Lower lobe of right lung (tissue), 2 donors: ENCODE measurements around the gene RORC. TPM values are rescaled to one million over a fixed set of nuclear protein-coding genes. Genes with fewer than 3 reads are reported as not detected.
A peak's percentile ranks its signal among the peaks of the same experiment; 100 is the strongest.
"Not testable (repeated sequence)": the region's sequence is repeated elsewhere in the genome, so short reads cannot be mapped to it uniquely, and the experiment has no call there.

ENCODE experiments used
- ATAC-seq, 2 donors: fragments of 200-7000 bp; cut with Tn5 transposase; one replicate each; pipeline ENCODE4 v1.9.1; 2020 to 2022; ENCODE audit warnings: mild to moderate bottlenecking in 2 of 2, moderate library complexity in 2 of 2
- DNase-seq: peaks from one replicate; pipeline ENCODE4 v3.0.0-alpha.2; 2020
- H3K27ac ChIP-seq: fragments of 200-600 bp; one replicate; pipeline ENCODE4 v1.8.0; 2022
- H3K27me3 ChIP-seq: fragments of 200-600 bp; one replicate; pipeline ENCODE4 v1.8.0; 2022; ENCODE audit warnings: low read depth
- H3K36me3 ChIP-seq: fragments of 200-600 bp; one replicate; pipeline ENCODE4 v1.8.0; 2022; ENCODE audit warnings: mild to moderate bottlenecking
- H3K4me1 ChIP-seq: fragments of 200-600 bp; one replicate; pipeline ENCODE4 v1.8.0; 2022
- H3K4me3 ChIP-seq: fragments of 200-600 bp; one replicate; pipeline ENCODE4 v1.8.0; 2022; ENCODE audit warnings: mild to moderate bottlenecking
- H3K9me3 ChIP-seq: fragments of 200-600 bp; one replicate; pipeline ENCODE4 v1.8.0; 2022
- intact Hi-C: fragments of 100-400 bp; cut with DNase I; formaldehyde crosslinking; loops from one replicate; pipeline ENCODE4 v1.11.0; 2022
- total RNA-seq: library from RNA; stranded (reverse); fragmentation: NEBNext Ultra II Directional; extraction: Animal tissue kit (Norgen Biotek cat#: 25700); gene quantifications from one replicate; pipeline ENCODE4 v1.2.1, GENCODE V29; 2021
- TF ChIP-seq, protein P1 (sequence below): fragments of 200-600 bp; IDR thresholded peaks from one replicate; pipeline ENCODE4 v1.8.0; 2022; ENCODE audit warnings: antibody characterized with exemption, mild to moderate bottlenecking
- donor health status: DM: no; HTN: yes; CAD: no; lungs with severe emphysema.

RORC gene
- total RNA-seq, 1 donor from 2014 or later = 21.7 TPM

DNA sequence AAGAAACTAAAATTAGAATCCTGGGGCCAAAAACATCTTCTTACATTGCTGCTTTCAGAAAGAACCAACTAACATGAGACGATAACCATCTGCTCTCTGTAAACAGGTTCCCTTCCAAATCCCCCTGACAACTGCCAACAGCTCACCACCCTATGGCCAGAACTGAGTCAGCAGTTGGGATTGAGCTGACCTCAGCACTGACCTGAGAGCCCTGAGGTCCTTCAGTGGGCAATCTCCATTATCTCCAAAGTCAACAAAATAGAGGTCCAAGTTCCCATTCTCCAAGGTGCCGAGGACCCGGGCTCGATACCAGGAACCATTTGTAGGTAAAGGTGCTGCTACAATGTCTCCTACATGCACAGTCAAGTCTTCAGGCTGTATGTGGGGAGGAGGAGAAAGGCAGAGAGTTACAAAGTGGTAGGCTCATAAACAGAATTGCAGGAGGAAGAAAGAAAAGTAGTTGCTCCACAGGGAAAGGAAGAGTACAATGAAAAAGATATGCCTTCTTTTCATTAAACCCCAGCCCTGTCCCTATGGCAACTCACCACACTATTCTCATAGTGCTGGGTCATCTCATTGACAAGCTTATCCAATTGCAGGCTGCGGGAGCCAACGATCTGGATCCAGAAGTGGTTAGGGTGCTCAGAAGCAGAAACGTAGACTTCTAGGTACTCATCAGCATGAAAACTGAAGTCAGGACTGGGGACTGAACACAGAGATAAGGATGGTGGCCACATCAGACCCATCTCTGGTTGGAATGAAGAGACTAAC is 55.5 kb downstream of the RORC start:
- intact Hi-C loops = no loop called here
- DNase-seq (no peak), ATAC-seq (no peak)
- Histone ChIP-seq H3K27me3 (no peaks in the 10 kb centered on the region), H3K27ac (no peak overlapping the region), H3K4me3 (no peak overlapping the region), H3K4me1 (no peaks in the 10 kb centered on the region), H3K36me3 (peaks cover 65% of the 10 kb centered on the region), H3K9me3 (no peaks in the 10 kb centered on the region)
- TF ChIP-seq, protein P1, sequence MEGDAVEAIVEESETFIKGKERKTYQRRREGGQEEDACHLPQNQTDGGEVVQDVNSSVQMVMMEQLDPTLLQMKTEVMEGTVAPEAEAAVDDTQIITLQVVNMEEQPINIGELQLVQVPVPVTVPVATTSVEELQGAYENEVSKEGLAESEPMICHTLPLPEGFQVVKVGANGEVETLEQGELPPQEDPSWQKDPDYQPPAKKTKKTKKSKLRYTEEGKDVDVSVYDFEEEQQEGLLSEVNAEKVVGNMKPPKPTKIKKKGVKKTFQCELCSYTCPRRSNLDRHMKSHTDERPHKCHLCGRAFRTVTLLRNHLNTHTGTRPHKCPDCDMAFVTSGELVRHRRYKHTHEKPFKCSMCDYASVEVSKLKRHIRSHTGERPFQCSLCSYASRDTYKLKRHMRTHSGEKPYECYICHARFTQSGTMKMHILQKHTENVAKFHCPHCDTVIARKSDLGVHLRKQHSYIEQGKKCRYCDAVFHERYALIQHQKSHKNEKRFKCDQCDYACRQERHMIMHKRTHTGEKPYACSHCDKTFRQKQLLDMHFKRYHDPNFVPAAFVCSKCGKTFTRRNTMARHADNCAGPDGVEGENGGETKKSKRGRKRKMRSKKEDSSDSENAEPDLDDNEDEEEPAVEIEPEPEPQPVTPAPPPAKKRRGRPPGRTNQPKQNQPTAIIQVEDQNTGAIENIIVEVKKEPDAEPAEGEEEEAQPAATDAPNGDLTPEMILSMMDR = no peak

DNA sequence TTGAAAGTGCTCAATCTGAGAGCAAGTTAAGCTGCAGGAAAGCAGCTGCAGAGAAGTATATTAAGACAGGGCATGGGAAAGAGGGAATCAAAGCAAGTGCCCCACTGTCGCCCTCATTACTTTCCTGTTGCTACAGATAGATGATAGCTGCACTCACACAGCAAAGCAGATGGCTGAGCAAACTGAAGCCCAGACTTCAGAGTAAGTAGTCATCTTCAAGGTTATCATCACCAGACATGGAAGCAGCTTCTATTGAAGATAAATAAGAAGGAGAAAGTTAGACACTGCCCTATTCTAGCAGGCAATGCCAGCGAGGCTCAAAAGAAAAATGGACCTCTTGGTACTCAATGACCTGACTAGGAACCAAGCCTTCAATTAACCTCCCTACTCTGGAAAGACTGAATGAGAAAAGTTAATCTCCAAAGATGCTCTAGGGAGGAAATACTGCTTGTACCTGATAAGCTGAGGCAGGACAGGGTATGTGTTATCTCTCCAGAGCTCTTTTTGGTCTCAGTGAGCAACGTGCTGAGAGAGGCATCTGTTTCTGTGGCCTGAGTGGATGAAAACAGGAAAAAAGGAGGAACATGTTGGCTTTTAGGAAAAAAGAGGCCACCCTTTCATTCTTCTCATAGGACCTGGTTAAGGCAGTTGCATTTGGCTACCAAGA is 57.2 kb downstream of the RORC start:
- no peaks in the 10 kb centered on the region for H3K4me1 ChIP-seq
- no peak for DNase-seq
- no peak for ATAC-seq
- H3K27me3 ChIP-seq = no peaks in the 10 kb centered on the region
- intact Hi-C loops = no loop called here
- no peak overlapping the region for H3K4me3 ChIP-seq
- H3K36me3 ChIP-seq = peaks cover 54% of the 10 kb centered on the region
- no peaks in the 10 kb centered on the region for H3K9me3 ChIP-seq
- TF ChIP-seq, protein P1 = no peak
- no peak overlapping the region for H3K27ac ChIP-seq

DNA sequence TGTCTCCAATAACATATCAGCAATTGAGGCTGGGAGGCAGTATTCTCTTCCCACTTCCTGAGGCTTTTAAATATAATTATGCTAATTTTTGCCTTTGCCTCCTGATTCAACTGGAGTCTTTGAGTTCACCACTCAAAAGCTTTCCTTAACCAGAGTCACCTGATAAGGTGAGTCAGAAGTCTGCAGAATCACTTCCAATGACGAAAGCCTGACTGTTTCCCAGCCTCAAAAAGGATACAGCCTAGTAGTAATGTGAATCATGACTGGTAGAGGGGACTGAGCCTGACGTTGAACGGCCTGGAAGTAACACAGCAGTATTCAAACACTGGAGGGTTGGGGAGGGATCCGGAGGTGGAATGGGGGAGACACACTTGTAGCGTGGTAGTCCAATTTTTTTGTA is 57.9 kb downstream of the RORC start:
- intact Hi-C loops = no loop called here
- DNase-seq = no peak
- no peak overlapping the region for H3K4me3 ChIP-seq
- no peak overlapping the region for H3K27ac ChIP-seq
- no peaks in the 10 kb centered on the region for H3K27me3 ChIP-seq
- H3K36me3 ChIP-seq = peaks cover 49% of the 10 kb centered on the region
- TF ChIP-seq, protein P1 = no peak
- H3K9me3 ChIP-seq = no peaks in the 10 kb centered on the region
- no peaks in the 10 kb centered on the region for H3K4me1 ChIP-seq
- ATAC-seq = peak; percentile 11 to 24

DNA sequence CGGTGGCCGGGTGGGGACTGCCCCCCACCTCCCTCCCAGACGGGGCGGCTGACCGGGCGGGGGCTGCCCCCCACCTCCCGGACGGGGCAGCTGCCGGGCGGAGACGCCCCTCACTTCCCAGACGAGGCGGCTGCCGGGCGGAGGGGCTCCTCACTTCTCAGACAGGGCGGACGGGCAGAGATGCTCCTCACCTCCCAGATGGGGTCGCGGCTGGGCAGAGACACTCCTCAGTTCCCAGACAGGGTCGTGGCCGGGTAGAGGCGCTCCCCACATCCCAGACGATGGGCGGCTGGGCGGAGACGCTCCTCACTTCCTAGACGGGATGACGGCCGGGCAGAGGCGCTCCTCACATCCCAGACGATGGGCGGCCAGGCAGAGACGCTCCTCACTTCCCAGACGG is 62.3 kb downstream of the RORC start:
- intact Hi-C loops, H3K4me1 ChIP-seq, H3K27ac ChIP-seq, H3K36me3 ChIP-seq, ATAC-seq, H3K4me3 ChIP-seq, H3K27me3 ChIP-seq, DNase-seq, H3K9me3 ChIP-seq: not testable (repeated sequence)

DNA sequence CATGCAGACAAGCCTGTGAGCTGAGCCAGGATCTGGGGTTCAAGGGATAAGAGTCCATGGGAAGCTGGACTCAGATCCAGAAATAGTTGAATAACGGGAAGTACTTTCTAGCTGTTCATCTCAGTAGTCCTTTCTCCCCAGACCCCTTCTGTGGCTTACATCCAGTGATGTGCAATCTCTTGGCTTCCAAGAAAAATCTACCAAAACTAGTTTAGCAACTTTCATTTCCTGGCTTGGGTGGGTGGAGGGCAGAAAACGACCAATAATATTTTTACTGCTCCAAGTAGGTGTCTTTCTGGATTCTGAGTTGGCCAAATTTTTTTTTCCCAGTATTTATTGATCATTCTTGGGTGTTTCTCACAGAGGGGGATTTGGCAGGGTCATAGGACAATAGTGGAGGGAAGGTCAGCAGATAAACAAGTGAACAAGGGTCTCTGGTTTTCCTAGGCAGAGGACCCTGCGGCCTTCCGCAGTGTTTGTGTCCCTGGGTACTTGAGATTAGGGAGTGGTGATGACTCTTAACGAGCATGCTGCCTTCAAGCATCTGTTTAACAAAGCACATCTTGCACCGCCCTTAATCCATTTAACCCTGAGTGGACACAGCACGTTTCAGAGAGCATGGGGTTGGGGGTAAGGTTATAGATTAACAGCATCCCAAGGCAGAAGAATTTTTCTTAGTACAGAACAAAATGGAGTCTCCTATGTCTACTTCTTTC is 63.1 kb downstream of the RORC start:
- H3K36me3 ChIP-seq, intact Hi-C loops, DNase-seq, H3K9me3 ChIP-seq, H3K27me3 ChIP-seq, H3K4me3 ChIP-seq: not testable (repeated sequence)
- Histone ChIP-seq H3K4me1 (peaks cover 14% of the 10 kb centered on the region), H3K27ac (peak overlapping the region; percentile 47)
- ATAC-seq = peak; percentile 79 to 84

DNA sequence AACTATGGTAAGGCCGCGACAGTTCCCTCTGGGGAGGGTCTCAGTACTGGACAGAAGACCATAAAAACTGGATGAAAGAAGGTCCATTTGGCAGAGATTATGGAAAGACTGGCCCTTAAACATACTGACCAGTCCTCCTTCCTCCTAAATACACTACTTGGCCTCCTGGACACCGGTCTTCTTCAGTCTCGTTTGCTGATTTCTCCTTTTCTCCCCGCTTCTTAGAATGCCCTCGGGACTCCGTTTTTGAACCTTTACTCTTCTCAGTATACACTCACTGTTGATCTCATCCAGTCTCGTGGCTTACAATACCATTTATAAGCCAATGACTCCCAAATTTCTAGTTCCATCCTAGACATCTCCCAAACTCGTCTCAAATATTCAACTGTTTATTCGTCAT is 67.6 kb downstream of the RORC start:
- H3K36me3 ChIP-seq = peaks cover 32% of the 10 kb centered on the region

More for the DNA sequence above, 67.6 kb downstream of the RORC start:
- Histone ChIP-seq H3K4me1 (peaks cover 14% of the 10 kb centered on the region), H3K27me3 (no peaks in the 10 kb centered on the region), H3K9me3 (no peaks in the 10 kb centered on the region), H3K27ac (peak overlapping the region; percentile 86), H3K4me3 (peak overlapping the region; percentile 75)
- TF ChIP-seq, protein P1 = no peak
- DNase-seq (no peak), ATAC-seq (peak in 1 of 2 donors; percentile 7)
- intact Hi-C loops = no loop called here
